G401.6 (cell line): ENCODE measurements around the gene HNRNPD.
"Not testable (repeated sequence)": the region's sequence is repeated elsewhere in the genome, so short reads cannot be mapped to it uniquely, and the experiment has no call there.

Source experiments
- FAIRE-seq: peaks from 2 replicates; lab custom pipeline; 2012; peaks lifted over from hg19 to GRCh38; lab: Jason Lieb, UNC

The HNRNPD gene

GRCh38 chr4:82372517-82373485, 990 bp downstream of the HNRNPD start:
- FAIRE-seq, result peak; percentile 84

GRCh38 chr4:82371497-82371896, 2.3 kb downstream of the HNRNPD start:
- FAIRE-seq, result no peak

GRCh38 chr4:82367438-82368097, 6.2 kb downstream of the HNRNPD start:
- FAIRE-seq, result no peak

DNA sequence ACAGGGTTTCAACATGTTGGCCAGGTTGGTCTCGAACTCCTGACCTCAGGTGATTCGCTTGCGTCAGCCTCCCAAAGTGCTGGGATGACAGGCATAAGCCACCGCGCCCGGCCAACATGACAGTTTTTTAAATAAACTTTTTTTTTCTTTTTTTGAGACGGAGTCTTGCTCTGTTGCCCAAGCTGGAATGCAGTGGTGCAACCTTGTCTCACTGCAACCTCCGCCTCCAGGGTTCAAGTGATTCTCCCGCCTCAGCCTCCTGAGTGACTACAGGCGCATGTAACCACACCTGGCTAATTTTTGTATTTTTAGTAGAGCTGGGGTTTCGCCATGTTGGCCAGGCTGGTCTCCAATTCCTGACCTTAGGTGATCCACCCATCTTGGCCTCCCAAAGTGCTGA, 7.4 kb downstream of the HNRNPD start:
- FAIRE-seq, result not testable (repeated sequence)

GRCh38 chr4:82363896-82364487, 9.8 kb downstream of the HNRNPD start:
- FAIRE-seq, result no peak

DNA sequence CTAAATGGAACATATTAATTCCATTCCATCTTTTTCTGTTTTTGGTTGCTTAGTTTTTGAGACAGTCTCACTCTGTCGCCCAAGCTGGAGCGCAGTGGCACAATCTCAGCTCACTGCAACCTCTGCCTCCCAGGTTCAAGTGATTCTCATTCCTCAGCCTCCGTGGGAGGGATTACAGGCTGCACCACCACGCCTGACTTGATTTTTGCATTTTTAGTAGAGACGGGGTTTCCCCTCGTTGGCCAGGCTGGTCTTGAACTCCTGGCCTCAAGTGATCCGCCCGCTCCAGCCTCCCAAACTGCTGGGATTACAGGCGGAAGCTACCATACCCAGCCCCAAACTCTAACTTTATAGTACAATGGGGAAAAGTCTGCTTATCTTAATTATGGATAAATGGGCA, 11.2 kb downstream of the HNRNPD start:
- FAIRE-seq, result no peak

DNA sequence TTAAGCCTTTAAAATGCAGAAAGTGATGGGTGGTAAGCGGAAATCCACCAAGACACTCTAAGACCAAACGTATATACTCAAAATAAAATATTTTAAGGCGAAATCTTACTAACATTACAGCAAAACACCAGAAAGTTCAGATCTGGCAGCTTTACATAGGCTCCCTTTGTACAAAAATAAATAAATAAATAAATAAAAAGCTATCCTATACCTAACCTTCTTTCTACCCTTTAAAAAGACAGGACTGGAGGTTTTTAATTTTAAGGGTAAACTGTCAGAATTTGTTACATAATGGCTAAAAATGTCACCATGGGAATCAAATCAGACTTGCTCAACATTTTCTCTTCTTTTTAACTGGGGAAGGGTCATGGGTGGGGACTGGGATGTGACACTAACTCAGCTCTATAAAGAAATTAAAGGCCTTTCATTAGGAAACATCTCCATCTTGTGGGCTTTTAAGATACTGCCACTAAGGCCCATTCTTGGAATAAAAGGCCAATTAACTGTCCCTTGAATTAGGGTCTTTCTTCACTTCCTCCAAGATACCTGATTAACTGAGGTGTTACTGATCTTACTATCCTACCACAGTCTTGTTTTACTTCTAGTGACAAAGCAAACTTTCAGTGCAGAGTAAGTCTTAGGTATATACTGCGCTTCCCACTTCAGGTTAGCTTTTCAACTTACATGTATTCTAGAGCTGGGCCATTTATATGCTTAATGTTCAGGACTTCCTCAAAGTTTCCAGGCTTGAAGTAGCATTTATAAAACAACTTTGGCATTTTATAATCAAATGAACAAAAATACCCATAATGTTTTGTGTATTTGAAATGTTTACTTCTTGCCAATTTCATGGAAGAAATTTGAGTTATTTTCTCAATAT, 13.3 kb downstream of the HNRNPD start:
- FAIRE-seq, result peak; percentile 87

- peak; percentile 55 for FAIRE-seq
Measured at GRCh38 chr4:82358847-82359246, 14.9 kb downstream of the HNRNPD start.

DNA sequence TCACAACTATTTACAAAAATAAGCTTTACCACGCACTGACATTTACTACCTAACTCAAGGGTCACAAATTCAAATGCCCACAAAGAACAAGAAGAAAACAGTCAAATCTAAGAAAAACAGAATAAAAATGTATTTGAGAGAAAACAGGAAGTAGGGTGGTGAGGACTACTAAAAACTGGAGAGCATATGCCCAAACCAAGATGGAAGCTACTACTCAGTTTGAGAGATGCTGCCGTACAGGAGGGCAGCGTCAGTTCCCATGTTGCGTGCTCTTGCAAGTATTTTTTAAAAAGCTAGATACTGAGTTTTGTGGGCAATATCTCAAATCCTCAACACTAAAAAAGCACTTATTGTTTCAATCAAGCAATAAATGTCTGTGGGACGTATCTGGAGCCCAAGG, 16.2 kb downstream of the HNRNPD start:
- FAIRE-seq, result no peak

DNA sequence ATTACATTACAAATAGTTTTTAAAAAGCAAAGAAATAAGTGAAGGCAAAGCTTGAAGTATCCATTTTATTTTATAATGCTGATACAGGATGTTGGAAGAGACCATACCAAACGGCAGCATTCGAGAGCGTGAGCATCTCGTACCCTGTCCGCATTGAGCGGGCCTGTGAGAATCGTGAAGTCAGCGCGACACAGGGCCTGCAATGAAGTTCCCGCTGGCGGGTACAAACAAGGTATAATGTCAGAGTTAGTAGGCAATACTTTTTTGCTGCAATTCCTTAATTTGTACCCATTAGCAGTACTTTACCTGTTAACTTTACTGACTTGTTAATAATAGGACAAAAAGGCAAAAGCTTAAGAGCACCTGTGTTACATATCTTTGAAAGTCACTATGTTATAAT, 19.0 kb downstream of the HNRNPD start:
- FAIRE-seq, result peak; percentile 15

GRCh38 chr4:82352825-82353366, 20.9 kb downstream of the HNRNPD start:
- peak; percentile 77 for FAIRE-seq

DNA sequence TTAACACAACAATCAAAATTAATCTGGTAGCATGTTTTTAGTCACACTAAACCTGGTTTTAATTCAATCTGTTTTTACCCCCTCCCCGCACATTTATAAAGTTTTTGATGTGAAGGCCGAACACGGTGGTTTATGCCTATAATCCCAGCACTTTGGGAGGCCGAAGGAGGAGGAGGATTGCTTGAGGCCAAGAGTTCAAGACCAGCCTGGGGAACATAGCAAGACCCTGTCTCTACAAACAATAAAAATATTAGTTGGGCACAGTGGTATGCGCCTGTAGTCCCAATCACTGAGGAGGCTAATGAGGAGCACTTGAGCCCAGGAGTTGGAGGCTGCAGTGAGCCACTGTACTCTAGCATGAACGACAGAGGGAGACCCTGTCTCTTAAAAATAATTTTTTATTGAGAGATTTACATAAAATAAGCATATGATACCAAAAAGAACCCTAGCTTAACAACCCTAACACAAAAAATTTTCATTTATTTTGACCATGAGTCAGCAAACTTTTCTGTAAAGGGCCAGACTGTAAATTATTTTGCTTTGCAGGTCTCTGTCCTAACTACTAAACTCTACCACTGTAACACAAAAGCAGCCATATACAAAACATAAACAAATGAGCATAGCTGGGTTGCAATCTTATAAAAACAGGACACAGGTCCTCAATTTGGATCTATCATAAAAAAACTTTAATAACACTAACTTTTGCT, 21.5 kb downstream of the HNRNPD start:
- FAIRE-seq, result no peak

- FAIRE-seq, result peak; percentile 69
Measured at GRCh38 chr4:82346126-82346525, 27.7 kb downstream of the HNRNPD start.

DNA sequence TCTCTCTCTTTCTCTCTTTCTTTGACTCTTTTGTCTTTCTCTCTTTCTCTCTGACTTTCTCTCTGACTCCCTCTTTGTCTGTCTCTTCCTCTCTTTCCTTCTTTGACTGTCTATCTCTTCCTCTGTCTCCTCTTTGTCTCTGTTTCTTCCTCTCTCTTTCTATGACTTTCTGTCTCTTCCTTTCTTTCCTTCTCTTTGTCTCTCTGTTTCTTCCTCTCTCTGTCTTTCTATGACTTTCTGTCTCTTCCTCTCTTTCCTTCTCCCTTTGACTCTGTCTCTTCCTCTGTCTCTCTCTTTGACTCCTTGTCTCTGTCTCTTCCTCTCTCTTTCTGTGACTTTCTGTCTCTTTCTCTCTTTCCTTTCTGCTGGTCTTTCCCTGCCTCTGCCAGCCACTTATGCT, 38.7 kb downstream of the HNRNPD start:
- FAIRE-seq, result no peak

- FAIRE-seq, result not testable (repeated sequence)
Measured at GRCh38 chr4:82333641-82334040, 40.1 kb downstream of the HNRNPD start.

DNA sequence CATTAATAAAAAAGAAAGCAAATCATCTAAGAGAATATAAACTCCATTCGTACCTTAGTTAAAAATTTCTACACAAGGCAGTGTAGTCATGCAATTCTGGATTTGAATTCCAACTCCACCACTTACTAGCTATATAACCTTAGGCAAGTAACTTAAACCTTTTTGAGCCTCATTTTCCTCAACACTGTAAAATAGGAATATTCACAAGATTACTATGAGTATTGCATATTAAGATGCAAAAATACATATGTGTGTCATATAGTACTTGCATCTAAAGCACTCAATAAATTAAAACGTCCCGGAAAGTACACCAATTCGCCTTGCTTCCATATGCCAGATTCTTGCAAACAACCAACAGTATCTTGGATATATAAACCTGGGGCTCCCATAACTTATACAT, 42.0 kb downstream of the HNRNPD start:
- no peak for FAIRE-seq

DNA sequence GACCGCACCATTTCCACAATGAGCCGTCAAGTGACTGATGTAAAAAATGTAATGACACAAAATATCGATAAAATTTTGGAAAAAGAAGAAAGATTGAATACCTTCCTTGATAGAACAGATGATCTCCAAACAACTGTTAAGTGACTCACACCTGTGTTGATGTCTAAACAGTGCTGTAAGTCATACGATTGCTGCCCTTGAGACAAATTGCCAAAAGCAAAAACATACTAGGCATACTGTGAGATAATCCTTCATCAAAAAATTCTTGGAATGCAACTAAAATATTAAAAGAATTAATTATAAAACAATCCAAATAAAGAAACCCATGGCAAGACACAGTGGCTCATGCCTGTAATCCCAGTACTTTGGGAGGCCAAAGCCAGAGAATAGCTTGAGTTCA, 53.4 kb downstream of the HNRNPD start:
- no peak for FAIRE-seq

- FAIRE-seq, result not testable (repeated sequence)
Measured at GRCh38 chr4:82303063-82303462, 70.7 kb downstream of the HNRNPD start.
